Fibroblast of skin of back (primary cell): ENCODE results near the gene GAST.

Experiments used
- DNase-seq: peaks from one replicate; pipeline ENCODE4 v3.0.0-alpha.2; 2013

The GAST gene

DNA sequence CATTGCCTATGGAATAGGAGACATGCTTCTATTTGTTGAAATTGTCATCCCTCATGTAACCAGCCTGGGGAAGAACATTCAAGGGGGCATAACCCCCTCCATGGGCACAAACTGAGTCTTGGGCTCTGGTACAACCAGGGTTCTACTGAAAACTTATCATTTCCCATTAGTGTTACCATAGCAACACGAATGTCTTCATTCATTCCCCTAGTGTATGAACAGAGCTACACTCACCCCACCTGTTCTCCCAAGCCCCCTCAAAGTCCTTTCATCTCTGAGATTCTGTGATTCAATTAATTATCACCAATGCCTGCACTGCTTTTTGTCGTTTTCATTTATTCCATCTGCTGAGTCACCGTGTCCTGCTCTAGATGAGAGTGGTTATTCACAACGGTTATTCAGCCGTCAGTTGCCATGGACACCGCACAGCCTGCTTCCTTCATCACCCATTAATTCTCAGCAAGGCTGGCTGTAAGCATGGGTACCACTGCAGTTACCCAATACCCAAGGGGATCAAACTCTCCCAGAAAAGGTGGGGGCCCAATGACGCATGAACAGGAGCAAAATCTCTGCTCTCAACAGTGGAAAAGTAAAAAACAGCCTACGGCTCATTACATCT is 1.6 kb upstream of the GAST start:
- DNase-seq, result peak; percentile 56

GRCh38 chr17:41717408-41718286 is 5.5 kb downstream of the GAST start:
- peak; percentile 20 for DNase-seq

DNA sequence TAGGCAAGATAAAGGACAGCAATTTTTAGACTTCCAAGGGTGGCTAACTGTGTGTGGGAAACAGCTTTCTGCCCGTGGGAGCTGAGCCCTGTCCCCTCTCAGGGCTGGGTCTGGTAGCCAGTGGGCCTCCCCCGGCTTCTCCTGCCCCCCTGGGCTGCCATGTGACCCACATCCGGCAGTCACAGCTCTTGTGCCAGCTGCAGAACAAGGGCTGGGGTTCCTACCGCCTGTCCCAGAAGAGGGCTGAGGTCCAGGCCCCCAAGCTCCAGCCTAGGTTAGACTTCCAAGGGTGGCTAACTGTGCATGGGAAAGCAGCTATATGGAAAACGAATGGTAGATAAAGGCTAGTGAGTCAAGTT is 6.1 kb downstream of the GAST start:
- no peak for DNase-seq

GRCh38 chr17:41722231-41722630 is 10.1 kb downstream of the GAST start:
- no peak for DNase-seq

DNA sequence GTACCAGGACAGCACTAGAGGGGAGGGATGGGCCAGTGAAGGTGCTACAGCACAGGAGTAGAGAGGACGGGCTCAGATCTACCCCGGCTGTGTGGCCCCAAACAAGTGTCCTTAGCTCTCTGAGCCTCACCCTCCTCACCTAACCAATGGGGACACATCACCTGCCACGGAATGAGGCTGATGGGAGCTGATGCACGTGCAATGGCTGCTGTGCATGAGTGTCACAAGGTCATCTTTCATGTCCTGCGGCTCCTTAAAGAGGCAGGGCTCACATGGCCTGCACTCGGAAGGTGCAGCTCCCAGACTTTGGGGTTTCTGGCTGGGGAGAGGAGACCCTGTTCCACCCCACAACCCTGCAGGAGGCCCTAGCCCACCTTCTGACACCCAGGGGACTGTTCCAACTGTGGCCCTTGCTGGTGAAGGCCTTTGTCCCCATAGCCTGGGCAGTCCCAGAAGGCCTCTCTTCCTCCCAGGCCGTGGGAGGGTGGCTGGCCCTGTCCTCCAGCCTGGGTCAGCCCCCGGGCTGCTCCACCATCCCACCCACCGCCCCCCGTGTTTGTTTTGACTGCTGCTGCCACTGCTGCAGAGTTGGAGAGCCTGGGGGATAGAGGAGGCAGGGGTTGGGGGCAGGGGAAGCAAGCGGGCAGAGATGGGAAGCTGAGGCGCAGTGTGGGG is 11.8 kb downstream of the GAST start:
- DNase-seq, result no peak

DNA sequence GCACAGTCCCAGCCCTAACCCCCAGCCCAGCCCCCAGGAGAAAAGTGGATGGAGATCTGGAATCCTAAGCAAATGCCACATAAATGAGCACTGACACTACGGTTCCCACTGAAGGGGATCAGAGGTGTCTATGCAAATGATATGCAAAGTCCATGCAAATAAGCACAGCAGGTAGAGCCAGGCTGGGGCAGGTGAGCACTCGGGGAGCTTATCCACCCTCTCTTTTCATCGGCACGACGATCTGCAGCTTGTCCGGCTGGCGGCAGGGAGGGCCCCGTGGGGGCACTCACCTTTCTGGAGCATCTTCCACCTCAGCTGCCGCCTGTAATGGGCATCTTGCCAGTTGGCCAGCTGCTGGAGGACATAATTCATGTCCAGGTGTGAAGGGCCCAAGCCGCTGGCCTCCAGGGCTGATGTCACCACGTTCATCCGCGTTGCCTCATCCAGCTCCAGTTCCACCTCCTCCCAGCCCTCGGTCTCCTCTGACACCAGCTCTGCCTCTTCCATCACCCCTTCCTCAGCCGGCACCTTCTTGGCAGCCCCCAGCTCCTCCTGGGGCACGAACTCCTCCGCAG is 12.4 kb downstream of the GAST start:
- no peak for DNase-seq

DNA sequence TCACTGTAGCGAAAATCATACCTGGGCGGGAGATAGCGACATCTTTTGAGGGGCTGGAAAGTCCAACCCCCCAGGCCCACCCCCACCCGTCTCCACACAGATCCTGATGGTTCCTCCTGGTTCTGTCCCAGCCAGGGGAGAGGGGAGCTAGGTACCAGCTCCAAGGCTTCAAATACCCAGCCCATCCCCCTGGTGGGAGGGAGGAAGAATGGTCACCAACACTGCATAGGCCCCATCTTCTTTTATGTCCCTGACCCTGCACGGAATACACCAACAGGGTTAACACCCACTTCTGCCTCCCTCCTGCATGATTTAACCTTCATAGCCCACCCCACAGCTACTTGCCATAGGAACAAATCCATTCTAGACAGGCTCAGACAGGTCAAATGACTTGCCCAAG is 13.0 kb downstream of the GAST start:
- DNase-seq, result no peak

GRCh38 chr17:41728056-41728455 is 15.9 kb downstream of the GAST start:
- DNase-seq, result no peak

GRCh38 chr17:41730479-41730878 is 18.3 kb downstream of the GAST start:
- DNase-seq, result no peak

- no peak for DNase-seq
These were observed 19.7 kb downstream of the GAST start for GRCh38 chr17:41731836-41732235.

DNA sequence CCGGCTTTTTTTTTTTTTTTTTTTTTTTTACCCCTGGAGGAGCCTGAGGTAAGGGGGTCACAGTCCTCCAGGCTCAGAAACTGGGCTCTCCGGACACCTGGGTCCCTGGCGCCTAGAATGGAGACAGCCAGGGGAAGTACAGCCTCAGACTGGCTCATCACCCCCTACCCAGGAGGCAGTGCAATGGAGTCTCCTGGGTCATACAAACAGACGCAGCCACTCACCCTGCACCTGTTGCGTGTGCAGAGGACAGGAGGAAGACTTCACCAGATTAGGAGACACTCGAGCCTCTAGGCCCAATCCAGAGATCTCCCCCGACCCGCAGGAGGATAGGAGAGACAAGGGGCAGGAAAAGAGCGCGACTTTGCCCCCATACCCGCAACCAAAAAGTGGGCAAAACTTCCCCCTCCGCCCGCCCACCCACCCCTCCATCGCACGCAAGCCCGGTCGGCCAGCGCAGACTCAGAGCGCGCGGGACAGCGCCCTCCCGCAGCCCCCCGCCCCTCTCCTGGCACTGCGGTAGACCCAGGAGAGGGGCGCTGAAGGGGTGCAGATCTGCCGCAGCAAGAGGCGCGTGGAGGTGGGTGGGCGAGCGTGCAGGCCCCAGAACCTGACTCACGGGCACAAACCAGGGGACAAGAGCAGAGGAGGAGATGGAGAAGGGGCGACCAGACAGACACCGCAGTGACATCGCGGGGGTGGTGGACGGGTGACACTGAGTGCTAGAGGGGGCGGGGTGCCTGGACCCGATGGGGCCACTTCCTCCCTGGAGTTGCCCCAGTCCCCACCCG is 21.4 kb downstream of the GAST start:
- no peak for DNase-seq

- DNase-seq, result peak; percentile 29
These were observed 22.2 kb downstream of the GAST start, which contains the start of gene HAP1 for GRCh38 chr17:41734139-41734948. TSS of gene HAP1 (minus strand) at chr17:41734643. CDS start at chr17:41734634, 9 bp downstream.

DNA sequence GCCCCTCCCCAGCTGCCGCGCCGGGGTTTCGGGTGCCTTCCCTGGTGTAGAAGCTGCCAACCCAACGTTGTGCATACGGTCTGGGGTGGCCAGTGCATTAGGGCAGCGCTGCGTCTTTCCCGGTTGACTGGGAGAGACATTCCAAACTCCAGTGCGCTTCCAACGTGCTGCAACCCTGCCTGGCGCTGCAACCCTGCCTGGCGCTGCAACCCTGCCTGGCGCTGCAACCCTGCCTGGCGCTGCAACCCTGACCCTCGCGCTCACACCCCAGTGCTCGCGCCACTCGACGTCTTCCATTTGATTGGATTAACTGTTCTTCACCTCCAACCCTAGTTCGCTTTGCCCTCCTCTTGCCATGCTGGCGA is 22.8 kb downstream of the GAST start:
- no peak for DNase-seq

- no peak for DNase-seq
These were observed 23.6 kb downstream of the GAST start for GRCh38 chr17:41735744-41736143.

- no peak for DNase-seq
These were observed 25.0 kb downstream of the GAST start for GRCh38 chr17:41736983-41737679.

DNA sequence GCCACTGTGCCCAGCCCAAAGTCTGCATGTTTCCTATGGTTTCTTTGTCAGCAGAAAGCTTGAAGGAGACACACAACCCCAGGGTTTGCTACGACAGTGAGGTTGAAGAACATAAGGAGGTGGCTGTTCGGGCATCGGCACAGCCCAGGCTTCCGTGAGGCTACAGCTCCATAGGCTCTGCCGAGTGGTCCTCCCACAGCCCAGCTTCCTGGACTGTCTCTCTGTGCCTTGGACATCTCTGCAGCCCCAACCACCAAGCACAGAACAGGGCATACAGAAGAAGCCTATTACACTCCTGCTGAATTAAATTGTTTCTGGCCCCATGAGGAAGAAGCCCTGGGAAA is 25.5 kb downstream of the GAST start:
- DNase-seq, result no peak

DNA sequence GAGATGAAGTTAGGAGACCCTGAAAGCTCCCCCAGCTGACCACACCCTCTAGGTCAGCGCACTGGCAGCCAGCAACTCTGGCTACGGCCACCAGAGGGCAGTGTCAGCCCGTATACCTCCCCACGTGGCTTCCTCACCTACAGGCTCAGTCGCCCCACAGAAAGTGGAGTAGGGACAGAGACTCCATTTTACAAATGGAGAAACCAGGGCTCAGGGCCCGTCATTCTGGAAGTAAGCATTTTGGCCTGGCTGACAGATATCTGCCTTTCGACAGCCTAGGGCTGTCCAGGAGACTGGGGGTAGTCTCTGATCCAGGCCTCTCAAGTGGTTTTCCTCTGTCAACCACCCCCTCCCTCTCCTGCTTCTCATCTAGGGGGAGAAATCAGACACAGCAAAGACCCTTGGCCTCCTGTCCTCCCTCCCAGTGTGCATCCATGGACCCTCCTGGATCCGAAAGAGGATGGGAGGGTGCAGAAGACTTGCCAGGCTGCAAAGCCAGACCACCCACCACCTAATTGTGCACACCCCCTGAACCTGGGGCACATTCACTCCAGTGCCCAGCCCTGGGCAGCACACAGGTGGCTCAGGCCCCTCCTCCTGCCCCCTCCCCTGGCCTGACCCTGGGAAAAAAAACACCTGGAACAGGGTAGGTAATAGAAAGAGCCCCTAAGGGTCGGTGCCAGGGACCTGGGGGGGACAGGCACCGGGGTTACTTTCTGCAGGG is 26.1 kb downstream of the GAST start:
- peak; percentile 74 for DNase-seq

GRCh38 chr17:41738801-41739112 is 26.6 kb downstream of the GAST start:
- DNase-seq, result no peak

DNA sequence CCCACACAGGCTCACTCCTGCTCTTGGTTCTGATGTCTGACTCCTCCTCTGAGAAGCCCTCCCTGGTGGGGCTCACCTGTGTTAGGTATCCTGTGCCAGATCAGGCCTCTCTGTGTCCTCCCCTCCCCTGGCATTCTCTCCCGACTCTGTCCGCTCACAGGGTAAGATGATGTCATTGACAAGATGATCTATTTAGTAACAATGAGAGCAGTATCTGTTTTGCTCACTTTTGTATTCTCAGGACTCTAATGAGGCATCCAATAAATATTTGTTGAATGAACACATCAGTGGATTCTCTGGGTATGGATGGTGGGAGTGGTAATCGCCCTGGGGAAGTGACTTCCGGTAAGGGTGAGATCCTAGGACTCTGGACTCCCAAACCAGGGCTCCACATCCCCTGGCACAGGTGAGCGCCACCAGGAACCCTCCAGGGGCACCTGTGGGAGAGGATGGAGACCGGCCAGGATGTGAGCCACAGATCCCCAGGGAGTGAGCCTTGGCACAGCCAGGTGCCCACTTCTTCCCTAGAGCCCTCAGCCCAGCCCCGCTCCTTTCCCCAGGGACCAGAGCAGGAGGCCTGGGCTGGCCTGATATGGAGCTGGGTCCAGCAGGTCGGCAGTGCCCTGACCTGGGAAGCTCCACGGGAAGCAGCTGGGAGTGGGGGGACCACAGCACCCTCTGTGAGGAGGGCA is 27.7 kb downstream of the GAST start:
- DNase-seq, result peak; percentile 44

GRCh38 chr17:41740506-41740905 is 28.4 kb downstream of the GAST start:
- no peak for DNase-seq
